ENCODE results near the gene PSMB7.

DNA sequence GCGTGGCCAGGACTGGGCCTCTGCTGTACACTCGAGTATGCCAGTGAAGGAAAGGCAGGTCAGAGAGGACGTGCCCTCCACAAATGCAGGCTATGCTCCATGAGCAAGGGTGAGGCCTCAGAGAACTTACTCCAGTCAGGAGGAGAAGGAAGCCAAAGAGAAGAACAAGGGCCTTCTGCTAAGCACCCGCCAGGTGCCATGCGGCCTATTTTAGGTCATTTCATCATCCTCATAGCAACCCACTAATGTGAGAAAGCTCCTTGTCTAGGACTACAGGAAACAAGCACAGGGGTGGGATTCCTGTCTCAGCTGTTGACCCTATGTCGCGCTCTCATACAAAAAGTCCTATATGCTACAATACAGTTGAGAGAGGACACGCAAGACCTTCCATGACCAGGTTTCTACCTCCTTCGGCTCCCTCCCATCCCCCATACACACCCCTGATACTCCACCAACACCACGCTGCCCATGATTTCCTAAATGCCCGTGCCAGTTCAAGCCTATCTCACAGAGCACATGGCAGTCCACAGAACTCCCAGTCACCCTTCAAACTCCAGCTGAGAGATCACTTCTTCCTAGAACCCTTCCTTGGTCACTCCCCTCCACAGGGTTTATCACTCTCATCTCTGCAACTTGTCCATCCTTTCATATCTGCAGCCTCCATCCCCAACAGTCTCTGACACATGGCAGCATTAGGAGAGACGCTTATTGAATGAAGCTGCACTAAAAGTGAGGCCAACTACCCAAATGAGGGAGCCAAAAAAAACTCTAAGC is 26.8 kb downstream of the PSMB7 start:
- no peak for TF ChIP-seq YY1 (IDR thresholded peaks at IDR 0.05; ENCODE audit: insufficient read depth, insufficient read length)
- TF ChIP-seq ZNF274 (IDR thresholded peaks at IDR 0.05; ENCODE audit: low read depth, low read length), result no peak
- TF ChIP-seq SUZ12 (IDR thresholded peaks at IDR 0.05; ENCODE audit: extremely low read depth, insufficient read depth, insufficient read length), result no peak
